GM12865 (cell line): ENCODE results near the gene MRPL45.

ENCODE experiments used
- DNase-seq: peaks from one replicate; pipeline ENCODE4 v3.0.0; 2010; ENCODE audit warnings: low read depth
- H3K4me3 ChIP-seq: 2 replicates; pipeline ENCODE4 v1.5.1; 2011; ENCODE audit warnings: mild to moderate bottlenecking, low read depth, low read length, control low read depth
- TF ChIP-seq, protein P1 (sequence below): IDR thresholded peaks from 2 replicates; pipeline ENCODE4 v1.5.1; 2011; ENCODE audit warnings: low read length, control low read depth, low read depth, inconsistent platforms; ENCODE audit not compliant: insufficient read depth; ENCODE audit errors: missing control alignments

MRPL45 gene

DNA sequence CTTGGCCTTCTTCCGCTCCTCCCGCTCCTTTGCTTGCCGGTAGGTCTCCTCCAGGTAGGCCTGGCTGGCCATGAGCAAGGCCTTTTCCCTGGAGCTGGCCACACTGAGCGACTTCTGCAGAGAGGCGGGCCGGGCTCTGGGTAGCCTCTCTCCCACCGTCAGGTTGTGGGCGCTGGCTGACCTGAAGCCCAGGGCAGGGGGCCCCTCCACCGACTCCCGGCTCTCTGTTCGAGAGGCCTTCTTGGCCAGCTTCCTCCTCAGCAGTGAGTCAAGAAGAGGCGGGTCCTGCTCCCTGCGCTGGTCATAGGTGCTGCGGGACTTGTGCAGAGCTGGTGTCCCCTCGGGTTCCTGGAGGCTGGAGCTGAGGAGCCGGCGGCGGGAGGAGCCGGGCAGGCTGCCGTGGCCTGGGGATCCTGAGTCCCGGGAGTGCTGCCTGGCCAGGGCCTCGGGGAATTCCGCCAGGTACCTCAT is 34.0 kb downstream of the MRPL45 start:
- TF ChIP-seq, protein P1, sequence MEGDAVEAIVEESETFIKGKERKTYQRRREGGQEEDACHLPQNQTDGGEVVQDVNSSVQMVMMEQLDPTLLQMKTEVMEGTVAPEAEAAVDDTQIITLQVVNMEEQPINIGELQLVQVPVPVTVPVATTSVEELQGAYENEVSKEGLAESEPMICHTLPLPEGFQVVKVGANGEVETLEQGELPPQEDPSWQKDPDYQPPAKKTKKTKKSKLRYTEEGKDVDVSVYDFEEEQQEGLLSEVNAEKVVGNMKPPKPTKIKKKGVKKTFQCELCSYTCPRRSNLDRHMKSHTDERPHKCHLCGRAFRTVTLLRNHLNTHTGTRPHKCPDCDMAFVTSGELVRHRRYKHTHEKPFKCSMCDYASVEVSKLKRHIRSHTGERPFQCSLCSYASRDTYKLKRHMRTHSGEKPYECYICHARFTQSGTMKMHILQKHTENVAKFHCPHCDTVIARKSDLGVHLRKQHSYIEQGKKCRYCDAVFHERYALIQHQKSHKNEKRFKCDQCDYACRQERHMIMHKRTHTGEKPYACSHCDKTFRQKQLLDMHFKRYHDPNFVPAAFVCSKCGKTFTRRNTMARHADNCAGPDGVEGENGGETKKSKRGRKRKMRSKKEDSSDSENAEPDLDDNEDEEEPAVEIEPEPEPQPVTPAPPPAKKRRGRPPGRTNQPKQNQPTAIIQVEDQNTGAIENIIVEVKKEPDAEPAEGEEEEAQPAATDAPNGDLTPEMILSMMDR = no peak
- no peak for DNase-seq
- H3K4me3 ChIP-seq = no peak overlapping the region

DNA sequence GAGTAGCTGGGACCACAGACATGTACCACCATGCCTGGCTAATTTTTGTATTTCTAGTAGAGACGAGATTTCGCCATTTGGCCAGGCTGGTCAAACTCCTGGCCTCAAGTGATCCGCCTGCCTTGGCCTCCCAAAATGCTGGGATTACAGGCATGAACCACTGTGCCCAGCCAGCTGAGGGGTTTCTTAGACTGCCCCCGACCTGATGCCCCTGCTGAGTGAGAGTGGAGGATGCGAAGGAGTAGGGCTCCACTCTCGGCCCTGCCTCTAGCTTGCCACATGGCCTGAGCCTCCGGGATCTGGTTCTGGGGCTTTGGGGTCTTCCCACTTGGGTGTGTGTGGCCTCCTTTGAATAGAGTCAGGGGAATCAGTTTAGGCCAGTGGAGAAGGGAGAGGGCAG is 35.8 kb downstream of the MRPL45 start:
- H3K4me3 ChIP-seq = no peak overlapping the region
- DNase-seq = no peak
- TF ChIP-seq, protein P1 = no peak

DNA sequence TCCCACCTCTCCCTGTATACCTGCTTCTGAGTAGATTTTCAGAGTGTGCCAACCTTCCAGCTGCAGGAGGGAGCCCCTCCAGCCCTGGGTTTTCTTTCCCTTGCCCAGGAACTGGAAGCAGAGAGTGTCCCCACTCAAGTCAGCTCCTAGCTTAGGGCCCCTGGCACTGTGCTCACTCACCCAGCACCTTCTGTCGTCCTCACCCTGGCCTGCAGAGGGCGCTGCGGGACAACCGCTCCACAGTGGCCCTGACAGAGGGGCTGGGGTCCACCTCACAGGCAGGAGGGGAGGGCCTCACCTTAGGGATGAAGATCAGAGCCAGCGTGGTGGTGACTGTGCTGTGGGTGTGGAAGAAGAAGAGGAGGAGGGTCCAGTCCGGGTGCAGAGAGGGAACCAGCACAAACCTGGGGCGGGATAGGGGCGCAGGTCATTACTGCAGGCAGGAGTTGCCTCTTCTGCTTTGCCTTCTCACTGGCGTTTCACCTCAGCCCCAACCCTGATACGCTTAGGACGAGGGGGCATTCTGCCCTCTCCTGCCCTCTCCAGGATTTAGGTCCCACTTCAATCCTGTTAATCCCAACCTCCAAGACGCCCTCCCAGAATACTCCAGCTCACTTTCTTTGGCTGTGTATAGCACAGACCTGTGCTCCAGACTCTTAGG is 36.8 kb downstream of the MRPL45 start:
- DNase-seq = peak; percentile 34
- TF ChIP-seq, protein P1 = peak; percentile 76
- no peak overlapping the region for H3K4me3 ChIP-seq

DNA sequence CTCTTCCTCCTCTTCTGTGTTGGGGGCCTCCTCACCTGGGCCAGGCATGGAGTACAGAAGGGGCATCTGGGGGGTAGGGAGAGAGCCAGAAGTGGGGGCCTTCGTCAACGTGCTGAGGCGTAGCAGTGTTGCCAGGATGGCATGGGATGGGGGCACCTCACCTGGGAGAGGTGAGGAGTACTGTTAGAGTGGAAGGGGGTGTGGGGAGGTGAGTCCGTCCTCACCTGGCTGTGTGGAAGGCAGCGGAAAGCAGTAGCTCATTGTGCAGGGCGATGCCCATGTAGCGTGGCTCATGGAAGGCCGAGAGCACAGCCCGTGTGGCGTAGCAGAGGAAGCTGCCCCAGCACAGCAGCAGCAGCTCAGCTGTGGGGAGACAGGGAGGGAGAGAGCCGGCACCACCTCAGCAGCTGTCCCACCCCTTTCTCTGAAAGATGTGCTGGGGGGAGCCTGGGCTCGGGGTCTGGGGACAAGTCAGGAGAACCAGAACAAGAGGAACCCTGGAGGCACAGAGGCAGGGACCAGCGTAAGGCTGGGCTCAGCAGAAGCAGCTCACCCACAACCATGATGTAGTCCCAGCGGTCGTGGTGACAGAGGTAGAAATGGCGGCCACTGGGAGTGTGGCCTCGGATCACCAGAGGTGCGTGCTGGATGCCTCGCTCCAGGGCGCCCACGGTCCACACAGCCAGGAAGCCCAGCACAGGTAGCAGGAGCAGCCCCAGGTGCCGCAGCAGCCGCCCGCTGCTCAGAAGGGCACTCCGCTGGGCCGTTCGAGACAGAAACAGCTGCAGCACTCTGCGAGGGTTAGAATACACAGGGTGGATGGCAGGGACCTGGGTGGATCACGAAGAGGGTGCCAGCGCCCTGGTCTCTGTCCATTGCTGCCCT is 37.8 kb downstream of the MRPL45 start:
- no peak overlapping the region for H3K4me3 ChIP-seq
- DNase-seq = no peak
- TF ChIP-seq, protein P1 = no peak

DNA sequence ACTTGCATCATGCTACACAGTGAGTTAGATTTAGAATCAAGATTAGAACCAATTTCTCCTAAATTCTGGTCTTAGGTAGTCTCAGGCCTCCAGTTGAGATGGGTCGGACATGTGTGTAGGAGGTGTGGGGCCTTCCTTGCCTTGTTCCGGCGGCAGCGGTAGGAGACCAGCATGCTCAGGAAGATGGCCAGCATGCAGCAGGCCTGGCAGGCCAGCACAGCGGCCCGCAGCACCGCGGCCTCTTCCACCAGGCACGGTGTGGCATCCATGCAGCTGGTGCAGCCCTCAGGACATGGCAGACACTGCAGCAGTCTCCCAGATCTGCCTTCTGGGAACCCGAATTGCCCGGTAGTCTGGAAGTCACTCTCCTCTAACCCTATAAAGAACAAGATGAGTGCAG is 39.9 kb downstream of the MRPL45 start:
- H3K4me3 ChIP-seq = no peak overlapping the region
- no peak for DNase-seq
- TF ChIP-seq, protein P1 = no peak

DNA sequence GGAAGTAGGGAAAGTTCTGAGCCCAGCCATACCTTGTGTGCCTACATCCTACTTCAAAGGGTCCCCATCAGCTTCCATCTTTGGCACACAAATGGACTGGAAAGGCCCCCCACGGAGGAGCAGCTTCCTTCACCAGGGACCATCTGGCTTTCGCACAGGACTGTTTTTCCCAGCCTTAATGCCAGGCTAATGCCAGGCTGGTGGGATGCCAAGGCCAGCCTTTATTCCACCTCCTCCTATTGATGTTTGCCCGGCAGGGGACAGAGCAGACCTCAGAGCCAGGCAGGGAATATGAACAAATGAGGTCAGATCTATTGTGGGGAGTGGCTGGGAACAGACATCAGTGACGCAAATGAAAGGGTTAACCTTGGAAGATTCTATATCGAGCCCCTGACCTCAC is 41.1 kb downstream of the MRPL45 start:
- H3K4me3 ChIP-seq = no peak overlapping the region
- DNase-seq = no peak
- TF ChIP-seq, protein P1 = no peak
